Activated T-cell treated with anti-CD3 and anti-CD28 coated beads for 4 hours (primary cell): ENCODE measurements around the gene STEAP3.
A peak's percentile ranks its signal among the peaks of the same experiment; 100 is the strongest.
"Not testable (repeated sequence)": the region's sequence is repeated elsewhere in the genome, so short reads cannot be mapped to it uniquely, and the experiment has no call there.

Source experiments
- DNase-seq: peaks from one replicate; pipeline ENCODE4 v3.0.0-alpha.2; 2020

The STEAP3 gene

DNA sequence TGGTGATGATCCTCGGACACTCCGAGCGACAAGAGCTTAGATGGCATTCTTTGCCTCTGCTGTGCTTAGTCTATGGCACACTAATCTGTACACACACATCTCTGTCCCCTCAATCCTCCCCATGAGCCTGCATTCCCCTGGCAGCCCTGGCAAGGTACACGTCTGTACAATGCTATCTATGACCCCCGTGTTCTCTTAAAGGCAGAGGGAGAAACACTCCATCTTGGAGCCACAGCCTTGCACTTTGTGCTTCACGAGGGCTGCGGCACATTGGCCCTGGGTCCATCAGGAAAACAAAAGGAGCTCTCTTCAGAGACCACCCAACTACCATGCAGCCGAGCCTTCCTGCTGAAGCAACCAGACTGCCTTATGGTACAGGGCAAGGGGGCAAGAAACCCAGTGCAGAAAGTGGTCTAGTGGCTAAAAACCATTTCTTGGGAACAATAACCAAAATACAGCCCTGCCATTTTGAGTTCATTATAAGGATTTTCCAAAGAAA lies 42.5 kb downstream of the STEAP3 start:
- no peak for DNase-seq

DNA sequence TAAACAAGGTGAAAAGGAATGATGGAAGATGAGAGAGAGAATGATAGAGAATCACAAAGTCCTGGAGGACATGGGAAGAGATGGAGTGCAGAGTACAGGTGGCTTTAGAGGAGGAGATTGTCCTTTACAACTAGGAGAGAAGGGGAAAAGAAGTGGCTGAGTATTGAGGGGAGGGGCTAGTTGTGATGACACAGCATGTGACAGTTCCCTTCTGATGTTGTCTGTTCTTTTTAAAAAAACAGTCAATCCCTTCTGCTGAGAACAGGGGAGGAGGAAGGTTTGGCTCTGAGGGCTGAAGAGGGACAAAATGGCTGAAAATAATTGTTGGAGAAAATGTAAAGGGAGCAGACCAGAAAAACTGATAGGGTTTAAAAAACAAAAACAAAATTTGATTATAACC lies 44.0 kb downstream of the STEAP3 start:
- no peak for DNase-seq

DNA sequence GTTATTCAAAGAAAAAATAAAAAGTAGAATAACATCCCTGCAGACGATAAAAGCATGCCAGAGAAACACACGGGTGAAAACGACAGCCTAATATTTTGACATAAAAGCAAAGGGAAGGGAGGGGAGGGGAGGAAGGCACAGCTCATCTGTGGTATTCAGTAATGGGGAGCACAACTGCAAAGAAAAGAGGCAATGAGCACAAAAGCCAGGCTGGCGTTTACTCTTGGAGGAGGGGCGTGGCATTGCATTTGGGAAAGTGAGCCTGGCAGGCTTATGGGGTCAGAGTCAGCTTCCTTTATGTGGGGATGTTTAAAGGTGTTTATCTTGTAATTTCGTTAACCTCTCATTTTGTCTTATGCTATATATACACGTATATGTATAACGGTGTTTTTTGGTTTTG lies 53.2 kb downstream of the STEAP3 start:
- no peak for DNase-seq

DNA sequence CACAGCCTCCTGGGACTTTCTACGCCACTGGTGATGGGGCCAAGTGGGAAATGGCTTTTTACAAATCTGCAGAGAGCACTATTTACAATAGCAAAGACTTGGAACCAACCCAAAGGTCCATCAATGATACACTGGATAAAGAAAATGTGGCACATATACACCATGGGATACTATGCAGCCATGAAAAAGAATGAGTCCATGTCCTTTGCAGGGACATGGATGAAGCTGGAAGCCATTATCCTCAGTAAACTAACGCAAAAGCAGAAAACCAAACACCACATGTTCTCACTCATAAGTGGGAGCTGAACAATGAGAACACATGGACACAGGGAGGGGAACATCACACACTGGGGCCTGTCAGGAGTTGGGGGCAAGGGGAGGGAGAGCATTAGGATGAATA lies 54.8 kb downstream of the STEAP3 start:
- DNase-seq, result not testable (repeated sequence)

DNA sequence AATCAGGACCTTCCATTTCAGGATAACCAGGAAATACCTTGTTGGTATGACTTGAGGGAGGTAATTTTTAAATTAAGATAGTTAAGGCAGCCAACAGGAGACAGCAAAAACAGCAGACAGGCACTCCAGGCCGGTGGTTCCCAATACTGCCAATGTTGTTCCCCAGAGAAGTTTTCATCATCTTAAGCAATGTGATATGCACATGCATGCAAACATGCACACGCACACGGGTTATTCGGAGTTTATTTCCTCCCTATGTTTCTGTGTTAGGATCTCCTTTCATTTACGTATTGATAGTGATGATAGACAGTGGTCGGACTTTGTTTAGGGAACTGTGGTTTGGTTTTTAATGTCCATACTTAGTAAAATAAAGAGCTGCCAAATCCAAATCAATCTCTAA lies 55.3 kb downstream of the STEAP3 start:
- no peak for DNase-seq

DNA sequence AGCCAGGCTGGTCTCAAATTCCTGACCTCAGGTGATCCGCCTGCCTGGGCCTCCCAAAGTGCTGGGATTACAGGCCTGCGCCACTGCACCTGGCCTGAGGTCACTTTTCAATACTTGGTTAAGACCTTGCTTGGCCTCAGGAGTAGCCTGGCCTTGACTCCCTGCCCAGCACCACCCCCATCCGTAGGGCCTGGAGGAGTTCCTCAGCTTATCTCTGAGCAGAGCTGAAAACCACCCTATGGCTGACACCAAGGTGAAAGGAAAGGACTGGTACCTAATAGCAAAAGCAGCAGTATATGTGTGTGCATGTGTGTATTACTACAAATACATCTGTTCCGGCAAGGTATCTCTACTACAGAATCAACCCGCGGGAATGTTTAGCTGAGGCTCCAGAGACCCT lies 56.0 kb downstream of the STEAP3 start:
- no peak for DNase-seq

DNA sequence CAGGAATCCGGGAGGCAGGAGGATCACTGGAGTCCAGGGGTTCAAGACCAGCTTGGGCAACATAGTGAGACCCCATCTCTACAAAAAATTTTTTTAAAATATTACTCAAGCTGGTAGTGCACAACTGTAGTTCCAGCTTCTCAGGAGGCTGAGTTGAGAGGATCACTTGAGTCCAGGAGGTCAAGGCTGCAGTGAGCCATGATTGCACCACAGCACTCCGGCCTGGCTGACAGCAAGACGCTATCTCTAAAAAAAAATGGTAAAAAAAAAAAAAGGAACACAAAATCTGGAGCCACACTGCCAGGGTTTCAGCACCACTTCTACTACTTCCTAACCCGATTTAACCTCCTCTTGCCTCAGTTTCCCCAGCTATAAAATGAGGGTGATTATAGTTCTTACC lies 57.0 kb downstream of the STEAP3 start:
- no peak for DNase-seq

DNA sequence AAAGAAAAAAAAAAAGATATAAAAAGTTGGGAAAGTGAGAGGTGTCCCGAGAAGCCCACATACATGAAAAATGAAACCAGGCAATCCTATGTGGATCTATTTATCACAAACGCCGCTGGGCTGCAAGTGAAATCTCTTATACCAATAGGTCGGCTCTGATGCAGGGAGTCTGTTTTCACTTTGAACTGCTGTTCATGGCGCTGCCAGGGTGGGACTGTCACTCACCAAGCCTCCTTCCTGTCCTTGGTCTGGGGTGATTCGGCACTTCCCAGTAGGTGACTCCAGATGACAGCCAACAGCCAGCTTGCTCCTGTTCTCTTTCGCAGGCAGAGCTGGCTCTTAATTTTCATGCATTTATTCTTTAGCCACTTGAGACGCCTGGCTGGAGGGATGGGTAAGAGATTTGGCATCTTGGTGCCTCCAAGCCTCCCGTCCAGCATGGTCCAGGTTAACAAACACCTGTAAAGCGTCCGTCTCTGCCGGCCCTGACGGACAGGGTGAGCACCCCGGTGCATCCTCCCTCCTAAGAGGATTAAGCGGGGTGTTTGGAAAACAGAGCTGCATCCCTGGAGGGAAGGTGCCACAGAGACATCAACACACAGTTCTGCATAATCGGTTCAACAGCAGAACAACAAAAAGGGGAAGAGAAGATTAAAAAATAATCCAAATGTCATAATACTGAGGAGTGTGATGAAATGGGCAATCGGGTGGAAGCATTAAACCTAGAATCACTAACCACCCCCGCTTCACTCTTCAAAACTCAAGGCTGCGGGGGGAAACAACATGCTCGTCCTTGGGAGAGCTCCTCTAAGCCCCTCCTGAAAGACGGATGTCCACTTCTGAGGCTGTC lies 58.7 kb downstream of the STEAP3 start:
- no peak for DNase-seq

DNA sequence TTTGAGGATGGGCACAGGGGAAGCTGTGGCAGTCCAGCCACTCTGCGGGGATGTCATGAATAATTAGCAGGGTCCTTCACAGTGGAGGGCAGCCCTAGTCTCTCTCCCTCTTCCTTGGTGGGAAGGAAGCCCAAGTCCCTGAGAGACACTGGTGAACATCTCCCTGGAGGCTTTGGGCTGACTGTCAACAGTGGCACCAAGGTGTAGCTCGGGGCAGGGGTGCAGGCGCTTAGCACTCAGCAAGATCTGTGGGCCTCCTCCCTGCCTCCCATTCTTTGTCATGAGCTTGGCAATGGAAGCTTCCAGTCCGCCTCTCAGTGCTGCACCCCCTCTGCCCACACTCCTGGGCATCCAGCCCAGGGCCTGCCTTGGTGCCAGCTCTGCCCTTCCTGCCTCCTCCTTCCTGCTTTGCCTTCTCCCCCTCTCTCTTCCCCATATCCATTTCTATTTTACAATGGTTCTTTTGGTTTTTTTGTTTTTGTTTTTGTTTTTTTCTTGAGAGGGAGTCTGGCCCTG lies 59.4 kb downstream of the STEAP3 start:
- no peak for DNase-seq

DNA sequence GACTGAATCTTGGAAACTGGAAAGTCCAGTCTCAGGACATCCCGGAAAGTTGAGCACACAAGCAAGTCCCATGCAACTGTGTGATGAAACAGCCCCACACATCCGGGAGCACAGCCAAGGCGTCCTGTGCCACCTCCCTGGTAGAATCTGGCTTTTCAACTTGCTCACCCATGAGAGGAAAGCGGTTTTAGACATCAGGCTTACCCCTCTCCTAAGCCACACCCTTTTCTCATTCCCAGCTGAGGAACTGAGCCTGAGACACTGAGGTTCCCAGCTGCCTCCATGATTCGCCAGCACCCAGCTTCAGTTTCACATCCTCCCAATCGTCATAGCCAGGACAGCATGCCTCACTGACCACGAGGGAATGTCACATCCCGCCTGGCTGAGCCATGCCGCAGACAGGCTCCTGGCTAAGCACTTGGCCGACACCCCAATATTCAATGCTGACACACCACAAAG lies 60.3 kb downstream of the STEAP3 start:
- no peak for DNase-seq

DNA sequence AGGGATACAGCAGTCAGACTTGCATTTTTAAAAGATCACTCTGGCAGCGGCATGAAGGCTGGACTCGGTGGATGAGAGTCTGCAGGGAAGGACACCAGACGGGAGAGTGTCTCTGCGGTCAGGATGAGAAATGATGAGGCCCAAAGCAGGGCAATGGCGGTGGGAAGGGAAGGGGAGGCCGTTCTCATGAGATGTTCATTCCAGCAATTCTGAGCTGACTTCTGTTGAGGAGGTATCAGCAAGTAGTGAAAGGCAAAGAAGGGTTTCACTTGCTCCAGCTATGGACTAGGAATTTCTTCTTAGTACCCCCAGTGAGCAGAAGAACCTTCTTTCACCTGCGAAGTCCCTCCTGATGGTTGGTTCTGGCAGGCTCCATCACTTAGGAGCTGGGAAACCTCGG lies 63.0 kb downstream of the STEAP3 start:
- no peak for DNase-seq

DNA sequence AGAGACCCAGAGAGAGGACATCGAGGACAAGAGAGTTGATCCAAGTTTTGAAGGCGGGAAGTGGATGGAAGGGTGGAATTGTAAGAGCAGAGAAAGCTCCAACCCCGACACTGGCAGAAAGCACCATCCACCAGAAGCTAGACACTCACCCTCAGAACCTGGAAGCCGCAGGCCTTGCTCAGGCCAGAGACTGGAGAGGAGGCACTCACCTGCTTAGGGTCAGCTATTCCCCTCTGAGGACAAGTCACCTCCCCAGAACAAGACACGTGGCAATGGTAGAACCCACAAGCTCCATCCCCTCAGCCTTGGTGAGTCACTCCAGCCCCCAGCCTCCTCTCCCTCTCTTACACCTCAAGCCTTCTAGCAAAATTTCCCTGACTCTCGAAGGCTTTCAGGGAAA lies 64.9 kb downstream of the STEAP3 start:
- DNase-seq, result no peak

DNA sequence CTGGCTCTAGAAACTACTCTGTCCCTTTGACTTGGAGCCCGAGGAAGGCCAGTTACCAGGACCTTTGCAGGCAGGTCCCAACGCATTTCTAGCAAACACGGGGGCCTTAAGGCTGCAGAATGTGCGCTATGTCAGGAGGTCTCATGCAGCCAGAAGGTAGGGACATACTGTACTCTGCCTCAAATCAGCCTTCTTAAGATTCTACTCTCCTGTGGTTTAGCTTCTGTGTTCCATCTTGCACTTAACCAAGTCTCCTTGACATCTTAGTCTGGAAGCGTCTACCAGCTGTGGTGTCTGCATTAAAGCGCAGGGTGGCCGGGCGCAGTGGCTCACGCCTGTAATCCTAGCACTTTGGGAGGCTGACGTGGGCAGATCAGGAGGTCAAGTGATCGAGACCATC lies 65.5 kb downstream of the STEAP3 start:
- DNase-seq, result no peak

DNA sequence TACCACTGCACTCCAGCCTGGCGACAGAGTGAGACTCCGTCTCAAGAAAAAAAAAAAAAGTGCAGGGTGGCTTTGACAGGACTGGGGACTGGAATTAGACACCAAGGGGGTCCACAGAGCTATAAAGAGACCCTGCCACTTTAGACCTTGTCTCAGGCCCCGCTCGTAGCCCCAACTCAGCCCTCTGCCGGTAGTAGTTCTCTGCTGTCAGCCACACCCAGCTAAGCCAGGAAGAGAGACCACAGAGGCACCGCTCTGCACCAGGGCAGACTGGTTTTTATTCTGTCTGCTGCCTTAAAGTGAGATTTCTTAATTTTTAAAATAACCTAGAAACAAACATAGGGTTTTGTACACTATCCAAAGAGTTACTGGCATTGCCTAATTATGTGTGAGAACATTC lies 66.0 kb downstream of the STEAP3 start:
- DNase-seq, result no peak

DNA sequence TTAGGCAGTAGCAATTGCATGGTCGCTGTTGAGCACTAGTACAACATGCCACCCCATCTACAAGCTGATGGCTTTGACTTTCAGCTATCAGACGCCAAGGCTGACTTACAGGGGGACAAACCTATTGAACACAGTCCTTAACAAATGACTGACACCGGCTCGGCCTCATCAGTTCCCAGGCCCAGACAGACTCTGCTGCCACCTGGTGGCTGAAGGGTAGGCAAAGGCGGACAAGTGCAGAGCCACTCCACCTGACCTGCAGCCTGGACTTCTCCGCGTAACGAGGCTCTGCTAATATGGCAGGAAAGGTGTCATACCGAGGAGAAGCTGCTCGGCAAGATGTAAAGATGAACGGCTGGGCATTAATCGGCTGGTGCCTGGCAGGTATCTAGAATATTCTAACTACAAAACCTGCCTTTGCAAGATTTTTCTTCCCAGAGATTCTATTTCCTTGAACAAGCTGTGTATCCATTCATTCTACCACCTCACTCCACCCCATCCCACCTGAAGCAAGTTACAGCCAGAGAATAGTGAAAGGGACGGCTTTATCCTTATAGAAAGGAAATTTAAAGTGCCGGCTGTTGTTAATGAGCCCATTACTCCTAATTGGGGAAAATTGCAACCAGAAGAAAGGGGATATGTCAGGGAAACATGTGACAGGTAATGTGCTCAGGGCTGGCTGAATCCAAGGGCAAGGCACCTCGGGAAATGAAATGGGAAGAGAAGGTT lies 67.4 kb downstream of the STEAP3 start:
- peak; percentile 55 for DNase-seq

DNA sequence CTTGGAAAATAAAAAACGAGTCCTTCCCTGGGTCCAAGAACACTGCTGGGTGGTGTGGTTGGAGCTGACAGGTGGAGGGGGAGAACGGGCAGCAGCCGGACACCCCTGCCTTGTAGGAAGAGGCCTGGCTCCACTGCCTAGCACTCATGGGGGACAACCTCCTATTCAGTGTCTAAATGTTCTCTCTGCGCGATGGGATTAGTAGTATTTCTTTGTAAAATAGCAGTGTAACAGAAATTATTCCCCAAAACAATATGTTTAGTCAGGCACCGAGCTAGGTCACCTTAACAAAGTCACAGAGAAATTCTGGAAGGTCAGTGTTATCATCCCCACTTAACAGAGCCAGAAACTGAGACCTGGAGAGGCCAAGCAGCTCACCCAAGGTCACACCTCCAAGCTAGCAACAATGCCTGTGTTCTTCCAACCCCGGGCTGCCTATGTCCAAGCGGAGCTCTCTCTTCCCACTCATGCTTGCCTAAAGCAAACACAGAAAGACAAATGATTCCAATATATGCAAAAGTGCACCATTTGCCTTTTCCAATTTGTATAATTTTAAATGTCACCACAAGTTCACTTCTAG lies 68.0 kb downstream of the STEAP3 start:
- no peak for DNase-seq

DNA sequence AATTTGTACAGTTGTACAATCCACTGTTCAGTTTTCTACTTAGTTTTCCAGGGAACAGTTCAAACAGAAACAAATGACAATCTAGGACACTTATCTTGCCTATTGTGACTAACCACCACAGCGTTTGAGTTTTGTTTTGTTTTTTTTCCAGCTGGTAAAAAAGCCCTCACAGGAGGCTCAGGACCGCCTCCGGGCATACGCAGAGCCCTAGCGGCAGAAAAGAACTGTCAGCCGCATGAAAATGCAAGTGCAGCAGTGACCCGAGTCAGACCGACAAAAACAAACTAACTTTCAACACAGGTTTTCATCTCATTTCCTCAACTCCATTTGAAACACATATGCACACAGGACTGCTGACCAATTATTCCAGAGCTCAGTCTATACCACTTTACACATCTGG lies 68.6 kb downstream of the STEAP3 start:
- no peak for DNase-seq

DNA sequence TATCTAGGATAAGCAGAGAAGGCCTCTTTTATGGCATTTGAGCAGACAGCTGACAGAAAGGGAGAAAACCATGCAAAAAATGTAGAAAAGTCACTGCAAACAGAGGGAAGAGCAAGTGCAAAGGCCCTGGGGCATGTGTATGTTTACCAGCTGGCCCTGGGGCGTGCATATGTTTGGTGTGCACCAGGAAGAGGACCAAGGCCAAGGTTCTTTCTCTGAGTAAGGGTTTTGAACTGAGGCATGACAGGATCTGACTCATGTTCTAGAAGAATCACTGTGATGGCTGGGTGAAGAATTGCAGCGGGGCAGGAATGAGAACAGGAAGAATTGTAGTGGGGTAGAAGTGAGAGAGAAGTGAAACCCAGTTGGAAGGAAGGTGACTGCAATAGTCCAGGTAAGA lies 69.6 kb downstream of the STEAP3 start:
- DNase-seq, result no peak

DNA sequence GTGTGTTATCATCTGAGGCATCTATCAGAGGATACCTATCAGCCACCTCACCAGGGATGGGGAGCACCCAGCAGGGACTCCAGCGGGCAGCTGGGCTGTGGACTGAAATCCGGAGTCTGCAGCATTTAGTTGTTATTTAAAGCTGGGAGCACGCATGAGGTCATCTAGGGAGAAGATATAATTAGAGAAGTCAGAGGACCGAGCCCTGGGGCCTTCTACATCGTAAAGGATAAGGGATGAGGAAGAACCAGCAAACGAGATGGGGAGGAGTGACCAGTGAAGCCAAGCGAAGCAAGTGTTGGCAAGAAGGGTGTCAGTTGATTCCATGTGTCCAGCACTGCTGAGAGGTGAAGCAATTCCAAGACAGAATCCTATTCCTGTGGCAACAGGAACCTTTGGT lies 70.3 kb downstream of the STEAP3 start:
- no peak for DNase-seq

DNA sequence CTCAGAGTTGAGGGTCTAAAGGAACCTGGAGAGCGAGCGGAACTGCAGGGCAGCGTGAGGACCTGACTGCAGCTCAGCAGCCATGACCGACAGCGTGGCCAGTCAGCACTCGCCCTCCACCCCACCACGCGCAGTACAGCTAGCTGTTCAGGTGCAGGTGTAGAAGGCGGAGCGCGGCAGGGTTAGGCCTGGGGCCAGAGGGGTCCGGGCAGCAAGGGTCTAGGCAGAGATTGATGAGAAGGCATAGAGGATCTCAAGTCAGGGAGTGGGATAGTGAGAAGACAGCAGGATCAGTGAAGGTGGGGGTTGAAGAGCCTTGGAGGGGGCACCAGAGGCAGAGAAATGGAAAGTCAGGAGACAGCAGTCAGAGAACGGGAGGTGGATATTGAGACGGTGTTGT lies 71.0 kb downstream of the STEAP3 start:
- DNase-seq, result no peak

DNA sequence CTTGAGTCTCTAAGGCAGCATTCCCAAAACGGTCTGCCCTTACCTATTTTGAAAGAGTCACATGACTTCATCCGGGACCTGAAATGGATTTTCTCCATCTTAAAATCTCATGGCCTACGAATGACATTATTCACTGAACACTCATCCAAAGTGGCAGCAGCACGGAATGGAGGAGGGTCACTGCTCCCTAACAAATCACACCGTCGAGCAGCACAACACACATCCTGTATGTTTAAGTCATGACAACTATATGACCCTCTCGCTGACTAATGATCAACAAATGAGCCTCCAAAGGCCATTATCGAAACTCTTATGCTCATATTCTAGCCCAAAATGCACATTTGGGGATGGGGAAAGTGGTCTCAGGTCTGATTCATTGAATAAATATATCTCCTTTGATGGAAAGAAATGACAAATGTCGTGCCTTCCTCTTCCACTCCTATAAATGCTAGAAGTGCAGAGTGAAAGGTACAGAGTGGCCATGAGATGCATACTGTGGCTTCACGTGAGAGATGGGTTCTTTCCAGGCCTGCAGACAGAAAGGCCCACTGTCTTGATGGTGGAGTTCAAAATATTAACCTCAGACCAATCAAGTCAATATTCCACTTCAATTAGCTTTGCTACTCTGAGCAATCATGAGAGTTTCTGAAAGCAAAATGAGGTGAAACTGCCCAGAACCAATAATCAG lies 72.2 kb downstream of the STEAP3 start:
- no peak for DNase-seq

DNA sequence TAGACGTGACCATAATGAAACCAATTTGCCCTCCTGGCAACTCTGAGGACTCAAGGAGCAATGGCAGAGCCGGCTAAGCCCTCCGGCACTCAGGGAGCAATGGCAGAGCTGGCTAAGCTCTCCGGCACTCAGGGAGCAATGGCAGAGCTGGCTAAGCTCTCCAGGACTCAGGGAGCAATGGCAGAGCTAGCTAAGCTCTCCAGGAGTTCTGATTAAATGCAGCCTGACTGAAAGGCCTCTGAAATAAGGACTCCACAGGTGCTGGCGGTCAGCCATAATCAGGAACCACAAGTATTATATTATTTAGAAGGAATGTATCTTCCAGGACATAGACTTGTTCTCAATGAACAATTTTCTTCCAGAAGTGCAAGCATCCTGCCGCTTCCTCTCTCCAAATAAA lies 77.8 kb downstream of the STEAP3 start:
- no peak for DNase-seq

DNA sequence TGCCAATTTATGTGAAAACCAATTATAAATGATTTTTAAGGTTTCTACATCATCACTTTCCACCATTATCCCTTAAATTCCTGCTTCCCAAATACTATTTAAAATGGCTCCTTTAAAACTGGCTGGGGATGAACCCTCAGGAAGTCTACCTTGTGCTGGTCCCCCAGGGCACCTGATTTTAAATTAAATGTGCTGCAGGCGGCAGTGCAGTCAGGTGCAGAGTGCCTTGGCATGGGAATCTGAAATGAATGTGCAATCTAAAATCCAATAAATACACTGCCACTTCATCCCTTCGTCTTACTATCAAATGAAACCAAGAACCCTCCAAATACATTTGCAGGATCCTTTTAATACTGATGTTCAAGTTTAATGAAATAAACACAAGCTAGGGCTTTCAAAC lies 81.2 kb downstream of the STEAP3 start:
- no peak for DNase-seq
